GM19351 (cell line): ENCODE results near the gene ZNF827.

Source experiments
- ATAC-seq: cut with Tn5 transposase; IDR thresholded peaks from one replicate; pipeline ENCODE4 v1.9.1; 2021; ENCODE audit warnings: mild to moderate bottlenecking, moderate library complexity; ENCODE audit not compliant: unreplicated experiment

The ZNF827 gene

DNA sequence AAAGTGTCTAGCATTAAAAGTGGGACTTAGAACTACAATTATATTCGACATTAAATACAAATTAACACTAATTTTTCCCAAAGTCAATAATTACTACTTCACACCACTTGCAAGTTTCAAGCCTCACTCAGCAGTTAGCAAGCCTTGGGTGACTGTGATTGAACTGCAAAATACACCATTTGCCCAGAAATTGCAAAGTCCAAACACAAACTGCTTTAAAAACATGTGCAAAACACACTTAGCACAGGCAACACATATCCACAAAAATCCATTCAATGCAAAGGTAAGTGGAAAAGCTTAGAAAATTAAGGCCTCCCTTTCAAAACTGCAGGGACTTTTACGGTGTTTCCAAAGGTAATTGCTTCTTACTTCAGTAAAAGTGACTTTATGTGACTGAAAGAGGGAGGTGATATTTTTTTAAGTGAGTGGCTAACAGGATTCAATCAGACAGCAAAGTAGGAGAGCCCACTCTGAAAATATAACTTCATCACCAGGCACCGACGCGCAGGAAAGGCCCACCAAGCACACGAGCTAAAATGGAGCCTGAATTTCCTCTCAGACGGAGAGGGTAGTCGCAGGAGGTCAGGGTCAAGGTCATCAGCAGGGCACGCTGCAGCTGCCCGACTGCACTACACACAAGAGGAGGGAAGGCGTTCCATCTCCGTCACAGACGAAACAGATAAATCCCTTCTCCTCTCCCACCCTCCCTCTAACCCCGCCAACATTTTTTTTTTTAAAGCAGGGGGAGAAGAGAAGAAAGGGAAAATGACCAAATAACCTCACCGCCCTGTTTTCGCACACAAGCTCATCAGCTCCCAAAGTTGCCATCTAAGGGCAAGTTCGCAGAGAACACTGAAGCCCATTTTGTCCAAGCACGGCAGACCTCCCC lies 3.1 kb downstream of the ZNF827 start:
- peak; percentile 25 for ATAC-seq

DNA sequence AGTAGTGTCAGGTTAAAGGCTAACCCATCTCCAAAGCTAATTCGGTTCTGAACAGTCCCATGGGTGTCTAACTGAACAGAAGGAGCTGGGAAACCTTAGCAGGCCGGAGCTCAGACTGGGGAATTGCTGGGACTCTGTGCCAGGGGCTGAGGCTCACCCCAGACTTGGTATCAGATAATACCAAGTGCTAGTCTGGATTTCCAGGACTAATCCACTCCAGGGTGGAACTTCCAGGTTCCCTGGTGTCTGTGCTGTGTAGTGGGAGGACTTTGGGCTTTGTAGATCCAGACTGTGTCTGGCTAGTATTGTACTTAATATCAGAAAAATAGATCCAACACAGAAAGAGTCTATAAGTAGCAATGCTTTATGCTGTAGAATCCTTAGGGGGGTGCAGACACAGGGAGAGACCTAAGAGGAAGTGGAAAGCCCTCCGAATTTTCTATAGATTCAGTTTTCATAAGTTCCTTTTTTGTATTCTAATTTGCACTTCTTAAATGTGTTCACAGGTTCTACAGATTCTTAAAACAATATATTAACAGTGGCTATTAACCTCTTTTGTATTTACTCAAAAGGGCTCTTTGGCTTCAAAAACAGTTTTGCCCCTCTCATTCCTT lies 4.1 kb downstream of the ZNF827 start:
- no peak for ATAC-seq

DNA sequence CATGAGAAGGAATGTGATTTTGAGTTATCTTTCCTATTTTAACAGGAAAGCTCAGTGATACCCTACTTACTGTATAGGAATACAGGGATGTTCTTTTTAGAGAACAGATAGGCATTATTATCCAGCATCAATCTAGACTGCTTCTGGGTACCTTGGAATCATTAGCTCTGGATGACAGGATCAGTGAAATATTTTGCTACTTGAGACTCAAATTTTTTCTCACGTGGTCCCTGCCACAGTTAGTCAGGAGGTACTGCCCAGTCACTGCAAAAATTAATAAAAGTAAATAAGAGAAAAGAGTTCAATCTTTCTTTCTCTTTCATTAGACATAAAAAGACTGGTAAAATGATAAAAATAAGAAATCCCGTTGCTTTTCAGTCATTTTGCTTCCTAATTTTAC lies 5.5 kb downstream of the ZNF827 start:
- no peak for ATAC-seq

DNA sequence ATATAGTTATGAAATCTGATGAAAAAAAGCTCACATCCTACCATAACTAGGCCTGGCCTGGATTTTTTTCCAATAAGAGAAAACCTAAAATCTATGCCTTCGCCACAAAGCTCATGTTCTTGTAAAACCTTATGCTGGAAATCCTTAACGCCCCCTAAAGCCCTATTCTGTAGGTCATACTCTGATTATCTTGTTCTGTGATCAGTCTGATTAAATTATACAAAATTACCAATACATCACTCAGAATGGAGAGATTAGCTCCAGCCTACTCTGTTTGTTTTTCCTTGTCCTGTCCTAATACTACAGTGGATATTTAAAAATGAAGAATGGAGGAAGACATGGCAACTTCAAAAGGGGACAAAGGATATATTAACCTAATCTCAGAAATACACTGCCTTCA lies 7.2 kb downstream of the ZNF827 start:
- ATAC-seq, result no peak

DNA sequence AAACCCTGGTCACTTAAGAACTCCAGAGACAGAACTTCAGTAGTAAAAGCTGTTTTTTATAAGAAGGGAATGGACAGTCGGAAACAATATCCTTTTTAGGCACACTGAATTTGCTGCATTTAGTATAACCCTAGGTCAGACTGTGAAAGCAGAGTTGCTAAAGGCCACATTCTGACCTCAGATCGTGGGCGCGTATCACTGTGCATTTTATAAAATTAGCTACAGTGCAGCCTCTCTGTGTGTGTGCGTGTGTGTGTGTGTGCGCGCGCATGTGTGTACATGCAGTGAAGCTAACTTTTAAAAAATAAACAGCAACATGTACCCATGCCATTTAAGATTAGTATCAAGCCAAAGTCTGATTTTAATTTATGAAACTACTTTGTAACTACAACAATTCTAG lies 8.0 kb downstream of the ZNF827 start:
- no peak for ATAC-seq

DNA sequence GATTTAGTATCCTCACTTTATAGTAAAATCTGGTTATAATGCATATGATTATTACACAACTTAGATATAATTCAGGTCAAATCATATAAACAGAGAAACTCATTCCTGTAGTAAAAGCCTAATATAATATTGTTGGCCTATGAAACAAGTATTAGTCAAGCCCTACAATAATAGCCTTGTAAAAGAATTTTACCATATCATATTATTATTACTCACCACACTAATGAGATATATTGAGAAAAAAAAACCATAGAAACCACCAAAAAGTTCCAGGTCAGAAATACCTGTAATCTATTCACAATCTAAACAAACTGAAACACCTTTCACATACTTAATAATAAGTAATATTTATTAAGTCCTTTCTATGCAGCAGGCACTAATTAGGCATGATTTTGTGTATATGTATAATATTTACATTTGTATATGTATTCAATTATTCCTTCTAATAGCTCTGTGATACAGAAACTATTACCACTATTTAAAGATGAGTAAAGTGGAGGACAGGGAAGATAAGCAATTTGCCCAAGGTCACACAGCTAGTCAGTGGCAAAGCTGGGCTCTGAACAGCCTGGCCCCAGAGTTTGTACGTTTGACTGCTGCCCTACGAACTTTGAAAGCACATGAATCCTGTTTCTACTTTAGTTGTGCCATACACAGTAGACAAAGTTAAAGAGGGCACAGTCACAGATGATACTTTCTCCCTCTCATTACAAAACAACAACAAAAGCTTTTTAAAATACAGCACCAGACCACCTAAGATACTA lies 9.0 kb downstream of the ZNF827 start:
- ATAC-seq, result no peak

DNA sequence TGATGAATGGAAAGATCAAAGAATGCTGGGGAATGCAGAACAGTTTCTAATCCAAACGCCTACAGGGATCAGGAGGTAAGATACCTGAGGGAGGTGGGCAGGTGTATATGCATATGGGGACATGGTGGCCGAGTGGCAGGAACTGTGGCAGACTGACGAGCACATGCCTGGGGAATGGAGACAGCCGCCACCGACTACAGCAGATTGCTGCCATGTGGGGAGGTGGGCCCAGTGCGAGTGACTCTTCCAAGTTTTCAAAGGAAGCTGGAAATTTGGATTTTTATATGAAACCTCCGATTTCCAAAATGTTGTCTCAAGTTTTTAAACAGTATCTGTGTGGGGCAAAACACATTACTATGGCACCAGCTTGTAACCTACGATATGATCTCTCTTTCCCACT lies 9.9 kb downstream of the ZNF827 start:
- ATAC-seq, result no peak

DNA sequence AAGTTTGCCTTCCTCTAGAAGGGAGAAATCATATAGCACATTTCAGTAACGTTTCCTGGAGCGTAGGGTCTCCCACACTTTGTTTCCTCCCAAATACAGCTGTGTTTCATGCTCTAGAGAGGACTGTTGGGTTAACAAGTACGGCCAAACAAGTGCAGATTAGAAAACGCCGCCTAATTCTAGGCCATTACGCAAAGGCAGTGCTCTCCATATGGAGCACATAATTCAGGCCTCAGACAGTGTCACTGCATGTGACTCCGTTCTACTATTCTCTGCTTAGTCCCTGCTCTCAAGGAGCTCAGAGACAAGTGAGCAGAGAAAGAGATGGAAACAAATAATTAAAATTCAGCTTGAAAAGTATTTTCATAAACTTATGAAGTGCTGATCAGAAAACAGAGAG lies 11.6 kb downstream of the ZNF827 start:
- no peak for ATAC-seq

DNA sequence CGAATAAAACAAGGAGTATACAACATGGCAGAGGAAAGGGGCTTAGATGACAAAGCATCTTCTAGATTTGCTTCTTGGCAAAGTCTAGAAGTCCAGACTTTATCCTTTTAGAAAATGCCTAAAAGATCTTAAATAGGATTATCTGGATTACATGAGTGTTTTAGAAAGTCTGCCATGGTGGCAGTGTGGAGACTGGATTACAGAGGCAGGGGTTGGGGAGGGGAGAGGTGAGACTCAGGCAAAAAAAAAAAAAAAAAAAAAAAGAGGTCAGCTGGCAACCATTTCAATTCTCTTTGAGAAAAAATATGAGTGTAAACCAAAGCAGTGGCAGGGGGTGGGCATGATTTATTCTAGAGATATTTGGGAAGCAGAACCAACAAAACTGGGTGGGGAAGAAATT lies 17.4 kb downstream of the ZNF827 start:
- ATAC-seq, result no peak

DNA sequence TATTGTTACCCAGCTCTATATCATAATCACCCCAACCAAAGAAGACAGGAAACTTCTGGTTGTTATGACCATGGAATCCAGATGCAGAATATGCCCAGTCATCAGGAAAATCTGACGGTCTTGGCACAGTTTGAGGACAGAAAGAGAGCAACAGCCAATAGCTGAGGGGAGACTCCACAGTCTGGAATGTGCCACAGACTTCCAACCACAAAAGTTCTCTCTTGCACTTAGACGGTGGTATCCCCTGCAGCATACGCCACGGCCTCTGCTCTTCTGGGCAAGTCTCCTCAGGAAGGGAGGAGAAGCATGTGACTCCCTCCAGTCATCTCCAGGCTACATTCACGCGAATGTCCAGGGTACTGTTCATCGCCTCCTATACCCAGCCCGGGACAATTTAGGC lies 18.4 kb downstream of the ZNF827 start:
- ATAC-seq, result no peak

DNA sequence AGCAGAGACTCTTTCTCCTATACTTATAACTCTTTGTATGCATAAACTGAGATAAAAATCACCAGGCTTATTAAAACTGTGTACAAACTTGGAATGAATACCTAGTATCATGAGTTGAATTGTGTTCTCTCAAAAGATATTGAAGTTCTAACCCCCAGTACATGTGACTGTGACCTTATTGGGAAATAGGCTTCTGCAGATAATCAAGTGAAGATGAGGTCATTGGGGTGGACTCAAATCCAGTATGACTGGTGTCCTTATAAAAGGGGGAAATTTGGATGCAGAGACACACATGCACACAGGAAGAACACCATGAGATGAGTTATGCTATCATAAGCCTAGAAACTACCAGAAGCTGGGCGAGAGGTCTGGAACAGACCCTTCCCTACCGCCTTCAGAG lies 26.2 kb downstream of the ZNF827 start:
- ATAC-seq, result no peak

DNA sequence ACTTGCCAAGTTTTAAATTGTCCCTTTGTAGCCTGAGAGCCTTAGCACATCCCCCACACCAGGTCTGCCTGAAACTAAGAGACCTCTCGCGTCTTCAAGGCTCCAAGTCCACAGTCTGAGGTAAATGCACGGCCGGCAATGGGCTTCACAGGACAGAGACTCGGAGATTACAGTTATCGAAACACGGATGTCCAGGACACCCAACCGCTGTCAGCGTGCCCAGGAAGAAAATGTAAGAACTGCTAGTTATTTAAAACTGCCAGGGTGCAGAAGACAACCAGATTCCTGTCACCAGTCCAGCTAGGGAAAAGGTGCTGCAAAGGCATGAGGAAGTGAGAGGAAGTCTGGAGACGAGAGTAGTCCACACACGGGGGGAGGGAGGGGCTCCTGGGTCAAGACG lies 28.9 kb downstream of the ZNF827 start:
- ATAC-seq, result peak; percentile 61

DNA sequence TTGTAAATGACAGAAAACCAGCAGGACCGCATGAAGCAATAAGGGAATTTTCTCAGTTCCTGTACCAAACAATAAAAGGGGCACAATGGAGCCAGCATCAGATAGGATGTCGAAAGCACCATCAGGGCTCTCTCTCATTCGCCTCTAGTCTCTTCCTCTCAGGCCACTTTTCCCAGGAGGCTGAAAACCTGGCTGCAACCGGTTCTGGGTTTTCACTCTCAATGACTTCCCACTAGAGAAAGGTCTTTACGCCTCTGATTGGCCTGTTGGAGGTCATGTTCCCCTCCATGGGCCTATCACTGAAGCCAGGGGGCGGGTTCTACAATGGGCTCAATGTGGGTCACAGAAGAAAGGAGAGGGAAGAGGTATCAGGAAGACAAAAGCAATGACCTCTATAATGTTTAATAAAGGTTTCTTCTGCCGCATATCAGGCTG lies 29.3 kb downstream of the ZNF827 start:
- ATAC-seq, result peak; percentile 94

DNA sequence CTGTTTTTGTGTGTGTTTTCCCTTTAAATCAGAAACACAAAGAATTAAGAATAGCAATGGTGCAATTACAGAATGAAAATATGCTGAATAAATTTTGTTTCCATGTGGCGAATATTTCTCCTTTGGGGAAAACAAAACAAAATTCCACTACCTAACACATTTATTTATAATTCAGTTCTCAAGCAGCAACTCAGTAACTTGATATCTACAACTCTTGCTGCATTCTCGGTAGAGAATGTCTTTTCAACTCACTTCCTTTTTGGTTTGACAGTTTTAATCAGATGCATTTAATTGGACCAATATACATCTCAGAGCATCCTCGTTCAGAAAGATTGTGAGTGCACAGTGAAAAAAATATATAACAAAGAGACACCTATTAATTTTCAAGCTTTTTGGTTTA lies 30.8 kb downstream of the ZNF827 start:
- ATAC-seq, result no peak

DNA sequence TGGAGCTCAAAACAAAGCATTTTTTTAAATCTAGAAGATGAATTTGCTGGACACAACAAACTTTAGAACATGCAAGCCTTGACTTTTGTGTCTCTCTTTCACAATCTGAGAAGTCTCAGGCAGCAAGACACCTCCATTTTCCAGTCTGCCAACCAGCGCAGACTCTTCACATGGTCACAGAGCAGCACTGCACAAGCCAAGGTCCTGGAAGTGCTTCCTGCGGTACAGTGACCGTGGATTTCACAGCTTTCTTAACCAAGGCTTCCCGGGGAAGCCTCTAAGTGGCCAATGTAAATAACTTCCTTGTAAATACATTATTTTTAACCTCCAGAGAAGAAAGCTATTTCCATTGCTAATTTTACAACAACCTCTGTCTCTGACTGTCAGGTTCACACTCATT lies 31.2 kb downstream of the ZNF827 start:
- no peak for ATAC-seq

DNA sequence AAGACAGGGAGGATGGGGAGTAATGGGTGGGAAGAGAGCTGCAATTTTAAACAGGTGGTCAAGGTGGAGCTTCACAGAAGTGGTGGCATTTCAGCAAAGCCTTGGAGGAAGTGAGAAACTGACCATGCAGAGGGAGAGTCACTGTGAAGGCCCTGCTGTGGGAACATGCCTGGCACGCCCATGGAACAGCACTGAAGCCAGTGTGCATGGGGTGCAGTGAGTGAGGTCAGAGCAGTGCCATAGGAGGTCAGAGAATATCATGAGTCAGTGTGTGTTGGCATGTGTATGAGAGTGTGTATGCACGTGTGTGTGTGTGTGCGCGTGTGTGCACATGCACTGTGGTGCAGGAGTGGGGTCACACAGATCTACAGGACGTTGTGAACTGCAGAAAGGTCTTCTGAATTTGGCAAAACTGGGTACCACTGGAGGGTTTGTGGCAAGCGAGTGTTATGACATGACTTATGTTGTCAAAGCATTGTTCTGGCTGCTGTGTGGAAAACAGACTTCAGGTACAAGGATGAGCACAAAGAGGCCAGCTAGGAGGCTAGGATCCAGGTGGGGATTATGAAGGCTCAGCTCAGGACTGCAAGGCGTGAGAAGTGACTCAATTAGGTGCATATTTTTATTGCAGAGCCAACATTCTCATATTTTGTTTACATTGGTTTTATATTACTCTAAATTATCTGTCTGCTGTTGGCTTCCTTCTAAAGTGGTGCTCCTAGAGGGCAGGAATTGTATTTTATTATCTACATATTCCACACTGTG lies 34.0 kb downstream of the ZNF827 start:
- no peak for ATAC-seq

DNA sequence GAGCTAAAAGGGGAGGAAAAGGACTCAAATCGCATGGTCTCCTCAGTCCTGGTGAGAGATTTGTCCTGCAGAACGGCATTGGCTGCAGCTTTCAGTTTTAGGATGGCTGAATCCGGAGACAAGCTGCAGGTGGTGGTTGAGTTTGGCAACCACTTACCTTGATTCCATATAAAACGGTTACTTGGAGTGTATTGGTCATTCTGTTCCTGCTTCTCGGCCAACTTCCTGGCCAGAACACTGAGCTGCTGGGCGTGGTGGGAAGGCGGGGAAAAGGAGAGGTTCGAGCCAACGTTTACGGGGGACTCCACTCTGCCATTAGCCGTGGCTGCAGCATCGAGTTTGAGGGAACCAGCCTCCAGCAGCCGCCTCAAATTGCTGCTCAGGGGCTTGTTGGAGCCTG lies 36.1 kb downstream of the ZNF827 start:
- ATAC-seq, result no peak

DNA sequence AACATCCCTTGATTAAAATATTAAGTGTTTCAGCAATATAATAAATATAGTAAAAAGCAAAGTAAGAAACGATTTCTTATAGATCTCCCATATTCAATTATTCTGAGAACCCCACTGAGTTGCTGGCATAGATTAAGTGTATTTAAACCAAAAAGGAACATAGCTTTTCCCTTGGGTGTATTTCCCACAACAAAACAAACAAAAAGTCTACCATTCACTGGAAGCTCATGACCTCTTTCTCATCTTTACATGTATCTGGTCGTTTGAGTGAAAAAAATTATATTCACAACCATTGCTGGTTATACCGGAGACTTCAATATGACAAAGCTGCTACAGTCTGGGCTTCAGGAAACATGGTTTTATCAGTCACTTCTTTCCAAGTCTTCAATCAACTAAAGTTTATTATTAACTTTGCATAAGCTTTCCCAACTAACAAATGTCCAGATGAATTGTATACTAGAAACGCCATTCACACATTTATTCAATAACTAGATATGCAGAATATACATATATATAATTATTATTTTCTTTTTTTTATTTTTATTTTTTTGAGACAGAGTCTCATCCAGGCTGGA lies 38.6 kb downstream of the ZNF827 start:
- no peak for ATAC-seq

DNA sequence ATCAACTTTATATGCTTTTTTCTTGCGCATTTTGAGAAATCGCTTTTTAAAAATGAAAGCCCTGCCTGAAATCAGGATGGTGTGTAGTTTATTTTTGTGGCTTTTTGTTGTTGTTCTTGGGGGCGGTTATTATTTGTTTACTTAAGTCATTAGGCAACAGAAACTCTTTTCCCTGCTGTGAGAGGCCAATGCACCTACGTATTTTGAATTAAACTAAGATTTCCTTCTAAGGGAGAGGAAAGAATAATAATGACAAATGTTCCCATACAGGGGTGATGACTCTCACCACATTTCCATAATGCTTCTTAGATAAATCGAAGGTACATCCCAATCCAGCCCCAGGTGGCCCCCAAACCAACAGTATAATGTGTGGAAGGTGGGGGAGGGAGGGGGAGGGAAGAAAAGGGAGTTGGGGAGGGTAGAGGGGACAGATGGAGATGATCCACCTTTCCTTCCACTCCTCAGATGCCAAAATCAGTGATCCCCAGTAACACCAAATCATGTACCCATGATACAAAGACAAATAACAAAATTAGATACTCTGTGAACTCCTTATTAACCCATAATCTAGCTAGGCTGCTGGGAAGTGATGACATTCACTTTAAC lies 39.6 kb downstream of the ZNF827 start:
- no peak for ATAC-seq

DNA sequence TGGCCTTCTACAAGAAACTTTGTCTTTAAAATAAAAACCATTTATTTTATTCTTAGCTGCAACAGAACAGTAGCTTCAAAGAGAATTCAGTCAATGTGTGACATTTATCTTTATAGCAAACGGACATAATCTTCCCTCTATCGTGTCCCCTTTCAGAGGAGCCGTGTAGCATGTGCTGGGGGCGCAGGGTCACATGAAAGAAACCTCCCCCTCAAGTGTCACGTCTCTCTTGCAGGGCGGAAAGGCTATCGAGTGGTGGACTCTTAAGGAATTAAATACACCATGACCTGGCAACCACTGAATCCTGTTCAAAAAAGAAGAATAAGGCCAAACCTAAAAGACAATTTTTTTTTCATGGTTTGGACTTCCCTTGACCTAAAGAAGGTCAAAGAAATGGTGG lies 40.2 kb downstream of the ZNF827 start:
- no peak for ATAC-seq
